Measurements from ENCODE around the gene SLFNL1.

SLFNL1 gene

GRCh38 chr1:41020109-41020576 lies 1.4 kb downstream of the SLFNL1 start:
- no peak for DNase-seq (ENCODE audit: low read depth)

DNA sequence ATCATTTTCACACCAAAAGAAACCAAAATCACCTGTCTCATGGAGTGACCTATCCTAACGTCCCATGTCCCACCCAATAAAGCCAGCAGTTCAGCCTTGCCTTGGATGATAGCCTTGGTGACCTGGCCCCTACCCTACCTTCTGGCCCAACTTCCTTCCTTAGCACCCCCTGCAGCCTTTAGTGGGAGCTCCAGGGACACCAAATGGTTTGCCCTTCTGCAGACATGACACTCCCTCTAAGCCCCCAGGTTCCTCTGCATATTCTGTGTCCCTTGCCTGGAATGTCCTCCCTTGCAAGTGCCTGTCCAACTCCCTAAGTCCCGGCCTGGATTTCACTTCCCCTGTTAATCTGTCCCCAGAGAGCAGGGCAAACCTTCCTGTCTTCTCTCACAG lies 2.2 kb downstream of the SLFNL1 start:
- no peak for DNase-seq (ENCODE audit: low read depth)

DNA sequence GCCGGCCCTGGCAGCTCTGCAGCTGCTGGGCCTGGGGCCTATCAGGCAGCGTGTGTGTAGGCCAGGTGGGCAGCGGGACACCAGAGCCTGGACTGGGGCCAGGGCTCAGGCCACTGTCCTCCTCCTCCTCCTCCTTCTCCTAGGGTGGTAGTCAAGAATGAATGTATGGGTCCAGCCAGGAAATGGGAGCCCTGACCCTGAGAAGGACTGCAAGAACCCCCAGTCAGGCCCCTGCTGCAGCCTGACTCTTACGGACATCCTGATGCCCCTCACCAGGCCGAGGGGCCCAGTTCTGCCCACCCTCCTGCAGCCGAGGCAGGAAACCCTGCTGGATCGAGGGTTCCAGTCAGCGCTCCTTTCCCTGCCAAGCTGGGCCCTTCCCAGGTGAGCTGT lies 3.5 kb downstream of the SLFNL1 start:
- DNase-seq (ENCODE audit: low read depth): no peak

- no peak for DNase-seq (ENCODE audit: low read depth)
Observed at GRCh38 chr1:41017141-41018017, 4.1 kb downstream of the SLFNL1 start.

GRCh38 chr1:41015897-41016470 lies 5.5 kb downstream of the SLFNL1 start:
- no peak for DNase-seq (ENCODE audit: low read depth)

- no peak for DNase-seq (ENCODE audit: low read depth)
Observed at GRCh38 chr1:41015281-41015896, 6.1 kb downstream of the SLFNL1 start.

GRCh38 chr1:41014871-41015270 lies 6.7 kb downstream of the SLFNL1 start:
- no peak for DNase-seq (ENCODE audit: low read depth)

DNA sequence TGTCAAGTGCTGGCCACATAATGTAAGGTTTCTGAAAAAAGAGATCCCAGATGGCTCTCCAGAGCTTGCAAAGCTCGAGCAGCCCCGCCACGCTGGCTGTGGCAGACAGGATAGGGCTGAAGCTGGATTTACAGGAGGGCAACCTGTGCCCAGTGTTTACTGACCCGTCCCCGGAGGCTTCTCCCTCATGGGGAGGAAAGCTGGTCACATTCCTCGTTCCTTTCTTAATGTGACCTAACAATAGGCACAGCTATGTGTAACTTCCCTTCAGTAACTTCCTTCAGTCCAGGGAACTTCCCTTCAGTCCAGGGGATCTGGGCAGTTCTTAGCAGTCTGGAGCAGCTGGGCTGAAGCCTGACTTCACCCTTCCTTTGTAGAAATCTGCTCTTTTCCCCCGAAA lies 7.7 kb downstream of the SLFNL1 start:
- no peak for DNase-seq (ENCODE audit: low read depth)

DNA sequence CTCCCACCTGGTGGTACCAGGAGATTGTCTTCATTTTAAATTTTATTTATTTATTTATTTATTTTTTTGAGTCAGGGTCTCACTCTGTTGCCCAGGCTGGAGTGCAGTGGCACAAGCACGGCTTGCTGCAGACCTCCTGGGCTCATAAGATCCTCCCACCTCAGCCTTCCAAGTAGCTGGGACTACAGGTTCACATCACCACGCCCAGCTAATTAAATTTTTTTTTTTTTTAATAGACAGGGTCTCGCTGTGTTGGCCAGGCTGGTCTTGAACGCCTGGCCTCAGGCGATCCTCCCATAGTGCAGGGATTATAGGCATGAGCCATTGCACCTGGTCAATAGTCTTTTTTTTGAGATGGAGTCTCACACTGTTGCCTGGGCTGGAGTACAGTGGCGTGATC lies 8.5 kb downstream of the SLFNL1 start:
- no peak for DNase-seq (ENCODE audit: low read depth)

DNA sequence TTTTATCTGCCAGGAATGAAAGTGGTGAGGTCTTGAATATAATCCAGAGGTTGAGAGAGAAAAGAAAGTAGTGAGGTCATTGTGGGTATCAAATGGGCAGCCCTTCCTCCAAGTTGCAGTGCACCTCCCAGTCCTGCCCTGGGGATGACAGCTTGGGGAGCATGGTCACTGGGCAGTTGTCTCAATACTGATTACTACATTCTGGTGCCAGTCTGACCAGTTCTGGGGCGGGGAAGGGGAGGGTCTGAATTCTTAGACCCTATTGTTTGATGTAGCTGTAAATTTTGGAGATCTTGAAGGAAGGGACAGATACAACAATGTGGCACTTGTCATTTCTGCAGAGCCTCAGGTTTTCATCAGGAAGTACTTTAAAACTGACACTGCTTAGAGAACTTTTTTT lies 11.2 kb downstream of the SLFNL1 start:
- DNase-seq (ENCODE audit: low read depth): no peak

- no peak for DNase-seq (ENCODE audit: low read depth)
Observed at GRCh38 chr1:41009466-41009865, 12.1 kb downstream of the SLFNL1 start.

GRCh38 chr1:41006942-41007865 lies 14.3 kb downstream of the SLFNL1 start:
- DNase-seq (ENCODE audit: low read depth): no peak

DNA sequence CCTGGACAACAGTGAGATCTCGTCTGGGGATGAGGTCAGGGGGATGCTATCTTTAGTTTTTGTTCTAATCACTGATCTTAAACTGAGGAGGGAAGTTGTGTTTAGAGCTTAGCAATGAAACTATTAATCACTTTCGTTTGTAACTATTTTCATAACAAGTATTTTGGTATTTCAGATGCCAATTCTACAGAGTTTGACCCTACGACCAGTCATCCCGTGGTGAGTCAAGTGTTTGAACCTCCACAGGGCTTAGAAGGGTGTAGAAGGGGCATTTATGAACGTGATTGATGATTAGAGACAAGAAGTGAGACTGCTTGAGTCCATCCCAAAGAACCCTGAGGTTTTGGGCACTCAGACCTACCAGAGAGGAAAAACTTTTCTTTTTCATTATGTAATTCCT lies 15.6 kb downstream of the SLFNL1 start:
- no peak for DNase-seq (ENCODE audit: low read depth)

GRCh38 chr1:41003640-41004220 lies 17.8 kb downstream of the SLFNL1 start:
- DNase-seq (ENCODE audit: low read depth): peak; percentile 83

GRCh38 chr1:41003127-41003639 lies 18.3 kb downstream of the SLFNL1 start:
- no peak for DNase-seq (ENCODE audit: low read depth)

- no peak for DNase-seq (ENCODE audit: low read depth)
Observed at GRCh38 chr1:40998668-40999067, 22.9 kb downstream of the SLFNL1 start.

DNA sequence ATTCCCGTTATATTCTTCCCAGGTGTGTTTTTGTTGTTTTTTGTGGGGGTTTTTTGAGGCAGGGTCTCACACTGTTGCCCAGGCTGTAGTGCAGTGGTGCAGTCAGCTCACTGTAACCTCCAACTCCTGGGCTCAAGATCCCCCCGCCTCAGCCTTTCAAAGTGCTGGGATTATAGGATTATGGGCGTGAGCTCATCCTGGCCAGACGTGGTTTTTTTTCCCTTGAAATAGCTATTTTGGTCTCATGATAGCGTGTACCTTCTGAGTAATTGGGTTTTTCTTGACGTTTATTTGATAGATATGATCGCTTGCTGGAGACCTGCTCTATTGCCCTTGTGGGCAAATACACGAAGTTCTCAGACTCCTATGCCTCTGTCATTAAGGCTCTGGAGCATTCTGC lies 24.4 kb downstream of the SLFNL1 start:
- no peak for DNase-seq (ENCODE audit: low read depth)

DNA sequence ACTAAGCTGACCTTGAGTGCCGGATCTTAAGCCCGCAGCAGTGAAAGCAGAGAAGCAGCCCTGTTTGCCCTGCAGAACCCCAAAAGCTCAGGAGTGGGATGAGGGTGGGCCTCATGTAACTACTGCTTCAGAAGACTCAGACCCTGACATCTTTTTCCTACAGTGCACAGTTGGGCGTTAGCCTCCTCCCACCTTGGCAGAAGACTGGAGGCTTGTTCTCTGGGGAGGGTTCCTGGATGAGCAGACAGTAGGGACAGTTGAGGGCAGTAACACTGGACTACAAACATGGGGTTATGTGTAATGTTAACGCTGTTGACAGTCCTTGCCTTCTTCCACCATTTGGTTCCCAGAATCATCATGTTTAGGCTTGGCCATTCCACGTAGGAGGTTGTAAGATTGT lies 32.5 kb downstream of the SLFNL1 start:
- no peak for DNase-seq (ENCODE audit: low read depth)

DNA sequence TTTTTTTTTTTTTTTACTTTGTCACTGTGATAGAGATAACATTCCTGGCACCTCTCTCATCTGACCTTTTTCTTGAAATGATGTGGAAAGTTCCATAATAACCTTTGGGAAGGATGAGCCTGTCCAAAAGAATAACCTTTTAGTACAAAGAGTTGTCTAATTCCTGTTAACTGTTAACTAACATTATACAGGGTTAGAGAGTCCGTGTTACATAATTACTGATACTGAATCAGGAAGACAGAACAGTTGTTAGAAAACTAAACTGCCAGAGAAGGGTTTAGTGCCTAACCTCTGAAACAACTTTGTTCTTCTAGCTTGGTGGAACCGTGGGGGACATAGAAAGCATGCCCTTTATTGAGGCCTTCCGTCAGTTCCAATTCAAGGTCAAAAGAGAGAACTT lies 33.2 kb downstream of the SLFNL1 start:
- no peak for DNase-seq (ENCODE audit: low read depth)

GRCh38 chr1:40987439-40988276 lies 33.9 kb downstream of the SLFNL1 start:
- no peak for DNase-seq (ENCODE audit: low read depth)

DNA sequence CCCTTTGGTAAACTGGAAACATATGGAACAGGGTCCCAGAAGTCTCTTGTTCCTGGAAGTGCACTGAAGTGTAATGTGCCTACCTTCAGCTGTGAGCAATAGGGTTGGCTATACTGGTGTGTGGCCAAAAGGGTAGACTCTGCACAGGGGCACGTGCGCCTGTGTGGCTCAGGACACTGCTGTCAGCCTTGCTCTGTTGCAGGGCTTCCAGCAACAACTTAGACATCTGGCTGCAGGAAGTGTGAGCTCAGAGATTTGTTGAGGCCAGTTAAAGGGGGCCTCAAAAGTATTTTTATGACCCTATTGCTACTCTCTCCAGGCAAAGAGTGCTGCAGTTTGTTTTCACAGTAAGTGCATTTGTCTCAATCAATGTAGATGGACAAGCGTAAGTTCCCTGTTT lies 34.6 kb downstream of the SLFNL1 start:
- no peak for DNase-seq (ENCODE audit: low read depth)
